Adrenal gland (tissue), 12 donors: ENCODE results near the gene MYO9A. TPM values are rescaled to one million over a fixed set of nuclear protein-coding genes. Genes with fewer than 3 reads are reported as not detected.

ENCODE experiments used
- DNase-seq, 7 donors: peaks; one replicate each; pipeline ENCODE4 v3.0.0-alpha.2; 2019 to 2020
- H3K27ac ChIP-seq, 5 donors: fragments of 200-600 bp; sonication (generic) in 4 of 5; 1 replicate in 3 of 5; 2 replicates in 2 of 5; pipeline versions ENCODE4 v1.5.1 to v1.8.0; 2016 to 2020; ENCODE audit warnings: mild to moderate bottlenecking in 1 of 5
- H3K27me3 ChIP-seq: fragments of 200-600 bp; 2 replicates; pipeline ENCODE4 v1.8.0; 2021
- H3K36me3 ChIP-seq, 2 donors: fragments of 200-600 bp; replicated peaks in 1 of 2; 1 replicate in 1 of 2; 2 replicates in 1 of 2; pipeline versions ENCODE4 v1.5.1 to v1.8.0; 2018 to 2022
- H3K4me1 ChIP-seq, 2 donors: fragments of 200-600 bp; replicated peaks in 1 of 2; 1 replicate in 1 of 2; 2 replicates in 1 of 2; pipeline versions ENCODE4 v1.5.1 to v1.8.0; 2018 to 2021
- H3K4me3 ChIP-seq, 4 donors: fragments of 200-600 bp; sonication (generic) in 3 of 4; one replicate each; pipeline ENCODE4 v1.5.1; 2016 to 2018
- H3K9me3 ChIP-seq, 3 donors: fragments of 200-600 bp; sonication (generic) in 1 of 3; replicated peaks in 1 of 3; 1 replicate in 2 of 3; 2 replicates in 1 of 3; pipeline versions ENCODE4 v1.5.1 to v1.8.0; 2016 to 2021
- POLR2A ChIP-seq, 2 donors: fragments of 450-650 bp; IDR thresholded peaks; one replicate each; pipeline ENCODE4 v1.6.1; 2017; ENCODE audit warnings: antibody characterized with exemption in 2 of 2, mild to moderate bottlenecking in 2 of 2, moderate library complexity in 1 of 2
- WGBS, 4 donors: extraction: QIAGEN DNeasy Blood & Tissue Kit in 2 of 4; methylation state at CpG; one replicate each; pipeline versions ENCODE4 v1.1.5 to v1.1.7; 2013 to 2017; 5-methylcytosine and 5-hydroxymethylcytosine counted together
- intact Hi-C, 2 donors: fragments of 100-400 bp; cut with DNase I; formaldehyde crosslinking; loops; one replicate each; pipeline versions ENCODE4 v1.14.1 to v1.15.0; 2022 to 2023
- polyA plus RNA-seq, 3 donors: library from polyadenylated mRNA; stranded (reverse); fragments of 200-250 nt in 2 of 3; fragments of 350-450 nt in 1 of 3; fragmentation: Illumina TruSeq in 1 of 3; extraction: RNeasy Lipid Tissue Mini Kit (QIAGEN cat#74804) in 1 of 3; gene quantifications; one replicate each; pipeline ENCODE4 v1.2.3, GENCODE V29; 2013 to 2014
- total RNA-seq, 9 donors: library from RNA; depleted of rRNA in 4 of 9; stranded (reverse); fragments of >200 nt in 4 of 9; fragments of 120-200 nt in 1 of 9; fragmentation: NEBNext Ultra II Directional in 1 of 9; extraction: Animal tissue kit (Norgen Biotek cat#: 25700) in 1 of 9; gene quantifications; one replicate each; pipeline versions ENCODE4 v1.1.0 to v1.2.4, GENCODE V29; 2013 to 2023
- TF ChIP-seq, protein P1 (sequence below), 6 experiments: fragments of 450-650 bp in 4 of 6; fragments of 200-600 bp in 2 of 6; sonication (generic) in 1 of 6; IDR thresholded peaks; 1 replicate in 5 of 6; 2 replicates in 1 of 6; pipeline versions ENCODE4 v1.5.1 to v1.8.0; 2016 to 2021; ENCODE audit warnings: antibody characterized with exemption in 6 of 6, mild to moderate bottlenecking in 2 of 6, moderate library complexity in 1 of 6
- donor health status: healthy with polysubstance abuse.
- donor health status: Bipolar disorder and iron deficiency.
- donor health status: DM: yes; HTN: yes; CAD: no.
- donor health status: DM: no; HTN: no; CAD: no.
- donor health status: DM: no; HTN: no; CAD: no.
- donor health status: DM: yes; HTN: yes; CAD: no.

MYO9A gene
- total and polyA plus RNA-seq, 12 donors: 3.0 to 34.0 (median 19.8) TPM

DNA sequence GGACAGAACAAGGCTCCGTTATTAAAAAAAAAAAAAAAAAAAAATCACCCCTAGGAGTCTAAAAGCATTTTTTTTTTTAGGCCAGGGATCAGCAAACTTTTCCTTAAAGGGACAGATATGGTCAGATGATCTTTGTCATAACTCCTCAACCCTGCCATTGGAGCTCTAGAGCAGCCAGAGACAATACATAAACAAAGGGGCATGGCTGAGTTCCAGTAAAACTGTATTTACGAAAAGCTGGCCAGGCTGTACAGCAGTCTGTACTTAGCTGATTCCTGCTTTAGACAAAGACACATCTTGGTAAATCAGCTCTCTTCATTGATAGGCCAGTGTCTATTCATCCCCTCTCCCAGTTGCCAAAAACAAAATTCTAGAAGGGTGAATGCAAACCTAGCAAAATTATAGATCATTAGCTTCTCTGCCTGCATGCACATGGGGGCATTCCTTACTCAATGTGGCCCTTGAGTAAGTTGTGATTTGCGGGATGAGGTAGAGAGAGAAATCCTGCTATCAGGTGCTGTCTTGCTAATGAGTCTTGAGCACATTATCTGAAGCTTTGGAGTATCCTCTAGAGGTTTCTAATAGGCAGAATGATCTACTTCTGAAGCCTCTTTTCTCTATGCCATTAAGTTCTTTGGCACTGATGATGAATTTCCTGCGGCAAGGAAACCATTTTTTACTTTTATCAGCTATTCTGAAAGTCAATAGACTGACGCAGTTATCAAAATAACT lies 35.5 kb upstream of the MYO9A start:
- H3K27me3 ChIP-seq: no peaks in the 10 kb centered on the region
- H3K27ac ChIP-seq: no peak overlapping the region
- H3K36me3 ChIP-seq: no peaks in the 10 kb centered on the region
- no peak for TF ChIP-seq POLR2A (IDR thresholded peaks at IDR 0.05)
- TF ChIP-seq, protein P1, sequence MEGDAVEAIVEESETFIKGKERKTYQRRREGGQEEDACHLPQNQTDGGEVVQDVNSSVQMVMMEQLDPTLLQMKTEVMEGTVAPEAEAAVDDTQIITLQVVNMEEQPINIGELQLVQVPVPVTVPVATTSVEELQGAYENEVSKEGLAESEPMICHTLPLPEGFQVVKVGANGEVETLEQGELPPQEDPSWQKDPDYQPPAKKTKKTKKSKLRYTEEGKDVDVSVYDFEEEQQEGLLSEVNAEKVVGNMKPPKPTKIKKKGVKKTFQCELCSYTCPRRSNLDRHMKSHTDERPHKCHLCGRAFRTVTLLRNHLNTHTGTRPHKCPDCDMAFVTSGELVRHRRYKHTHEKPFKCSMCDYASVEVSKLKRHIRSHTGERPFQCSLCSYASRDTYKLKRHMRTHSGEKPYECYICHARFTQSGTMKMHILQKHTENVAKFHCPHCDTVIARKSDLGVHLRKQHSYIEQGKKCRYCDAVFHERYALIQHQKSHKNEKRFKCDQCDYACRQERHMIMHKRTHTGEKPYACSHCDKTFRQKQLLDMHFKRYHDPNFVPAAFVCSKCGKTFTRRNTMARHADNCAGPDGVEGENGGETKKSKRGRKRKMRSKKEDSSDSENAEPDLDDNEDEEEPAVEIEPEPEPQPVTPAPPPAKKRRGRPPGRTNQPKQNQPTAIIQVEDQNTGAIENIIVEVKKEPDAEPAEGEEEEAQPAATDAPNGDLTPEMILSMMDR (IDR thresholded peaks at IDR 0.05): no peak
- H3K9me3 ChIP-seq: no peaks in the 10 kb centered on the region
- 86 to 93% (median 88%) methylated on average over 5 of the region's 5 CpGs for WGBS, 4 donors
- peaks cover 6 to 7% of the 10 kb centered on the region in 2 donors for H3K4me1 ChIP-seq
- H3K4me3 ChIP-seq: no peak overlapping the region
- intact Hi-C loops: loop anchor here in 1 of 2 donors (10.0 kb wide), 3 partner anchors 349 to 409 kb away; no protein-coding TSS in a partner anchor
- DNase-seq: no peak

DNA sequence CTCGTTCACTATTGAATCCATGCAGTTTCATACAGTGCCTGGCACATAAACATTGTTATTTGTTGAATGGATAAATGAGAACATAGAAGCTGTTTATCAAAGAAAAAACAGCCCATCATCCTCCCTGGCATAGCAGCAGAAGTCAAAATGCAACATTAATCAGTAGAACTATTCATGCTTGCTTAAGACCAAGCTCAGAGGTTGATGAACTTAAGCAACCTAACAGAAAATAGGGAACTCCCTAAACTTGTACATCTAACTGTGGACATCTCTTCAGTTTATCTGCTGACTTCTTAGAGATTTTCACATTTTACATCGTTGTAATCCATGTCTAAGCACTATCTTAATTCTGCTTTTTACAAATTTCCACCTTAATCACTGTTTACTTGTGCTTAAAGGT lies 29.5 kb upstream of the MYO9A start:
- Histone ChIP-seq H3K36me3 (no peaks in the 10 kb centered on the region), H3K4me1 (no peaks in the 10 kb centered on the region), H3K4me3 (no peak overlapping the region), H3K9me3 (no peaks in the 10 kb centered on the region), H3K27me3 (no peaks in the 10 kb centered on the region), H3K27ac (no peak overlapping the region)
- DNase-seq: no peak
- intact Hi-C loops: no loop called here
- TF ChIP-seq, protein P1 (IDR thresholded peaks at IDR 0.05): no peak
- TF ChIP-seq POLR2A (IDR thresholded peaks at IDR 0.05): no peak
- WGBS, 4 donors: 81 to 92% (median 82%) methylated on average over 2 of the region's 2 CpGs

DNA sequence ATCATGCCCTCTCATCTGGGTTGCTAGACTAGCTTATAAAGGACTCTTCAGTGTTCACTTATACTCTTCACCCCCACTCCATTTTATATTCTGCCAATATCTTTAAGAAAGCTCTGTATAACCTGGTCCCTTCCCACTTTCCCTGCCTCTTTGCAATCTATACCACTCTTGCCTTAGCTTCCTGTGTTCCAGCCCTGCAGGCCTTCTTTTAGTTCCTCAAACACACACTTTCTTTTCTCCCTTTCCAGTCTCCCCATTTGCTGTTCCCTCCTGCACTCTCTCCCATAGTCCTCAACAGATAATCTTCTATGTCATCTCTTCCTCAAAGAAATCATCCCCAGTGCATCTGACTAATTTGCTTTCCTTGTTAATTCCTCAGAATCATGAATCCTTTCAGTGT lies 29.0 kb upstream of the MYO9A start:
- intact Hi-C loops: no loop called here
- Histone ChIP-seq H3K36me3 (no peaks in the 10 kb centered on the region), H3K27ac (no peak overlapping the region), H3K9me3 (no peaks in the 10 kb centered on the region), H3K4me3 (no peak overlapping the region), H3K27me3 (no peaks in the 10 kb centered on the region), H3K4me1 (no peaks in the 10 kb centered on the region)
- TF ChIP-seq, protein P1 (IDR thresholded peaks at IDR 0.05): no peak
- TF ChIP-seq POLR2A (IDR thresholded peaks at IDR 0.05): no peak
- DNase-seq: no peak

DNA sequence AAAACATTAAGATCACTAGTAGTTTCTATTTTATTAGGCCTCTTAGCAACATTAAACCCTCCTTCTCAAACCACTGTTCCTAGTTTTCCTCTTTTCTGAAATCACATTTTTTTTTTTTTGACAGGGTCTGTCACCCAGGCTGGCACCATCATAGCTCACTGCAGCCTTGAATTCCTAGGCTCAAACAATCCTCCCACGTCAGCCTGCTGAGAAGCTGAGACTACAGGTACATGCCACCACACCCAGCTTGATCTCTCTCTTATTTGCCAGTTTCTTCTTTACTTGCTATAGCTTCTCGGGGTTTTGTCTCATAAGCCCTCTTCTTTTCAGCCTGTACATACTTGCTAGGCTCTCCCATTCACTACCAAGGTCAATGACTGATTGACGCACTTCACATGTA lies 28.3 kb upstream of the MYO9A start:
- no peak for DNase-seq
- TF ChIP-seq POLR2A (IDR thresholded peaks at IDR 0.05): no peak
- TF ChIP-seq, protein P1 (IDR thresholded peaks at IDR 0.05): no peak
- Histone ChIP-seq H3K27me3 (no peaks in the 10 kb centered on the region), H3K9me3 (no peaks in the 10 kb centered on the region), H3K4me1 (no peaks in the 10 kb centered on the region), H3K4me3 (no peak overlapping the region), H3K27ac (no peak overlapping the region), H3K36me3 (no peaks in the 10 kb centered on the region)
- intact Hi-C loops: no loop called here
- WGBS, 4 donors: 89 to 98% (median 90%) methylated on average over 3 of the region's 3 CpGs
